Spinal cord (tissue), 10 donors: ENCODE data around the gene NSUN7. TPM values are rescaled to one million over a fixed set of nuclear protein-coding genes. Genes with fewer than 3 reads are reported as not detected.
"Not testable (repeated sequence)": the region's sequence is repeated elsewhere in the genome, so short reads cannot be mapped to it uniquely, and the experiment has no call there.

Experiments used
- DNase-seq, 6 donors: peaks; one replicate each; pipeline versions ENCODE4 v3.0.0 to v3.0.0-alpha.2; 2013 to 2015; ENCODE audit warnings: low spot score in 6 of 6, low read depth in 4 of 6
- H3K27ac ChIP-seq: one replicate; pipeline ENCODE4 v1.5.1; 2013; ENCODE audit warnings: low read depth, low read length, control low read depth
- H3K27me3 ChIP-seq: one replicate; pipeline ENCODE4 v1.6.1; 2013; ENCODE audit warnings: low read length; ENCODE audit not compliant: control insufficient read depth, insufficient read depth
- H3K36me3 ChIP-seq: one replicate; pipeline ENCODE4 v1.6.1; 2013; ENCODE audit warnings: low read length; ENCODE audit not compliant: control insufficient read depth, insufficient read depth
- H3K4me1 ChIP-seq: one replicate; pipeline ENCODE4 v1.6.1; 2013; ENCODE audit warnings: low read length; ENCODE audit not compliant: control insufficient read depth, insufficient read depth
- H3K4me3 ChIP-seq: one replicate; pipeline ENCODE4 v1.5.1; 2013; ENCODE audit warnings: low read depth, low read length, control low read depth
- H3K9me3 ChIP-seq: one replicate; pipeline ENCODE4 v1.6.1; 2013; ENCODE audit warnings: low read length; ENCODE audit not compliant: control insufficient read depth, insufficient read depth
- WGBS: methylation state at CpG from one replicate; pipeline ENCODE4 v1.1.5; 2013; ENCODE audit warnings: missing lambda C conversion rate; ENCODE audit not compliant: insufficient coverage; 5-methylcytosine and 5-hydroxymethylcytosine counted together
- polyA plus RNA-seq, 2 donors: library from polyadenylated mRNA; unstranded; fragments of 120-200 nt; gene quantifications; one replicate each; pipeline ENCODE4 v1.2.1, GENCODE V29; 2013; ENCODE audit not compliant: insufficient read length in 2 of 2
- total RNA-seq, 2 donors: library from RNA; depleted of rRNA in 1 of 2; stranded (reverse); fragments of 120-200 nt in 1 of 2; fragments of >200 nt in 1 of 2; gene quantifications; one replicate each; pipeline versions ENCODE4 v1.2.3 to v1.2.4, GENCODE V29; 2013 to 2014
- donor health status: healthy.

Gene NSUN7
- total and polyA plus RNA-seq, 4 donors = 6.0 to 8.2 (median 7.2) TPM

DNA sequence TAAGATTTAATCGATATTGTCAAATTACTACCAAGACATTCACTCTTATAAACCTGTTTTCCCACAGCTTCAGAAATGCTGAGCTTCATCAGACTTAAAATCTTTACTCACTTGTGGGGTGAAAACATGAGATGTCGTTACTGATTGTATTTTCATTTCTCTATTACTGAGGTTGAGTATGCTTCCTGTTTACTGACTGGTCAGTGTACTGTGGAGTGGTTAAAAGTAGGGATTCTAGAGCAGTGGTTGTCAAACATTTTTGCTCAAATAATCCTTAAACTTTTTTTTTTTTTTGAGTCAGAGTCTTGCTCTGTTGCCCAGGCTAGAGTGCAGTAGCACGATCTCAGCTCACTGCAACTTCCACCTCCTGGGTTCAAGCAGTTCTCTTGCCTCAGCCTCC lies 50.3 kb downstream of the NSUN7 start:
- WGBS = 100% methylated on average over 1 of the region's 3 CpGs
- no peak for DNase-seq
- Histone ChIP-seq H3K4me3 (no peak overlapping the region), H3K27me3 (no peaks in the 10 kb centered on the region), H3K27ac (no peak overlapping the region), H3K9me3 (no peaks in the 10 kb centered on the region), H3K4me1 (no peaks in the 10 kb centered on the region), H3K36me3 (no peaks in the 10 kb centered on the region)

DNA sequence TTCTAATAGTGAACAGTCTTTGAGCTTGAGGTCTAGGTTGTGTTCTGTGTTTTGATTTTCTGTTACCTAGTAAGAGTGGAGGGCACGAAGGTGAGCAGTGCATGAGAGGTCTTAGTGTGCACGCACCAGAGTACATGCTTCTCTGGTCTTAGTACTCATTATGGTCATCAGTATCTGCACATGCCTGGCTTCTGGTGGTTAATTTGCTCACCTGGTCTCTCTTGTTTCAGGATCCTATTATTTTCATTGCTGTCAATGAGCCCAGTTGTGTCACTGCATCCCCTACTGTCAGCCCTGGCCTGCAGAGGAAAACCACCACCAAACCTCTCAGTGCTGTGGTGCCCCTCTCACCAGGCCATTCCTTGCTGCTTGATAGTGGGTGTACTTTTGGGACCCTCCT lies 54.8 kb downstream of the NSUN7 start:
- H3K4me1 ChIP-seq = no peaks in the 10 kb centered on the region
- H3K27me3 ChIP-seq = no peaks in the 10 kb centered on the region
- 94% methylated on average over 2 of the region's 2 CpGs for WGBS

DNA sequence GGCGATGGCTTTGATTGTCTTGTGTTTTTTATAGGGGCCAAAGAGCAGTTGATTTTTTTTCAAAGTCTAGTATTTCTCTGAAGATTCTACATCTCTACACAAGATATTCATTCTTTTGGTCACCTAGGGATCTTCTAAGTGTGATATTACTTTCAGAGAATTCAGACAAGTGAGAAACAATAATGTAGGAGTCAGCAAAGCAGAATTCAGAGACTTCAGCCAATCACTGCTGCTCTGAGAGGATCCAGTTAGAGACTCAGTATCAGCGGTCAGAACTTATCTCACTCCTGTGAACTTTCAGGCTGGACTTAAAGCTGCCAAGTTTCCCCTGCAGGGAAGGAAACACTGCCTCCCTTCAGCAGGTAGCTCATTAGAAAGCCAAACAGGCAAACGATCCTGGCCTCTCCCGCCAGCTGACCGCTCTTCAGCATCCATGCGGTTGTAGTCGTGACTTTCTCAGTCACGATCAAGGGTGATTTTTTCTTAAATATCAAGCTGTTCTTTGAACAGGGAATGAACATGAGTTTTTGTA lies 59.2 kb downstream of the NSUN7 start:
- peaks cover 3% of the 10 kb centered on the region for H3K36me3 ChIP-seq
- no peak overlapping the region for H3K4me3 ChIP-seq
- no peaks in the 10 kb centered on the region for H3K9me3 ChIP-seq
- no peaks in the 10 kb centered on the region for H3K4me1 ChIP-seq
- H3K27ac ChIP-seq = no peak overlapping the region
- DNase-seq = no peak
- no peaks in the 10 kb centered on the region for H3K27me3 ChIP-seq
- 73% methylated on average over 7 of the region's 8 CpGs for WGBS

More for the DNA sequence above, 54.8 kb downstream of the NSUN7 start:
- Histone ChIP-seq H3K27ac (no peak overlapping the region), H3K9me3 (no peaks in the 10 kb centered on the region), H3K4me3 (no peak overlapping the region), H3K36me3 (no peaks in the 10 kb centered on the region)
- DNase-seq = no peak

DNA sequence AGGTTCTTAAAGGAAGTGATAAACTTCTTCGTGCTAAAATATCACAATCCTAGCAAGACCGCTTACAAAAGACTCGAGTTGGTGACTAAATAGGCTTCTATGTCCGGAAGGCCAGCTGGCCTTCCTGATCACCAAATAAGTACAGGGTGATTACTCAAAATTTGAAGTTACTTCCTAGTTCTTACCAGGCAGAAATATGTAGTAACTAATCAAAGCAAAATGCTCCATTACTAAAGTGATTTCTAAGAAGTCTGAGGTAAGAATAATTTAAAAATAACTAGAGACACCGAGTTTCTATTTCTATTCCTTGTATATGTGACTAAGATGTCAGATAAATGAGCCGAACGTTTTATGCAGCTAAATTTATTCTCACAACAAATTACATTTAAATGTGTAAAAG lies 62.2 kb downstream of the NSUN7 start:
- Histone ChIP-seq H3K9me3 (no peaks in the 10 kb centered on the region), H3K36me3 (peaks cover 7% of the 10 kb centered on the region), H3K4me1 (no peaks in the 10 kb centered on the region), H3K27me3 (no peaks in the 10 kb centered on the region), H3K27ac (no peak overlapping the region), H3K4me3 (no peak overlapping the region)
- DNase-seq = no peak
- no CpG with 5 or more reads among the region's 7 CpGs for WGBS

- no peak for DNase-seq
Measured at GRCh38 chr4:40812386-40812785, 62.6 kb downstream of the NSUN7 start.

GRCh38 chr4:40812856-40813255 lies 63.1 kb downstream of the NSUN7 start:
- H3K4me1 ChIP-seq = no peaks in the 10 kb centered on the region
- no peak overlapping the region for H3K27ac ChIP-seq
- H3K36me3 ChIP-seq = peaks cover 11% of the 10 kb centered on the region
- no peak overlapping the region for H3K4me3 ChIP-seq
- DNase-seq = no peak
- no peaks in the 10 kb centered on the region for H3K27me3 ChIP-seq
- H3K9me3 ChIP-seq = no peaks in the 10 kb centered on the region
- WGBS = 86% methylated on average over 1 of the region's 2 CpGs

More at GRCh38 chr4:40812386-40812785, 62.6 kb downstream of the NSUN7 start:
- Histone ChIP-seq H3K27me3 (no peaks in the 10 kb centered on the region), H3K27ac (no peak overlapping the region), H3K9me3 (no peaks in the 10 kb centered on the region), H3K4me1 (no peaks in the 10 kb centered on the region), H3K4me3 (no peak overlapping the region), H3K36me3 (peaks cover 11% of the 10 kb centered on the region)
- WGBS = 83% methylated on average over 7 of the region's 8 CpGs

GRCh38 chr4:40817157-40817556 lies 67.4 kb downstream of the NSUN7 start:
- H3K27me3 ChIP-seq, DNase-seq, H3K4me1 ChIP-seq, H3K27ac ChIP-seq, H3K4me3 ChIP-seq, H3K9me3 ChIP-seq: not testable (repeated sequence)
- 100% methylated on average over 4 of the region's 6 CpGs for WGBS
- peaks cover 45% of the 10 kb centered on the region for H3K36me3 ChIP-seq

GRCh38 chr4:40820101-40820500 lies 70.3 kb downstream of the NSUN7 start:
- no peaks in the 10 kb centered on the region for H3K27me3 ChIP-seq
- 94% methylated on average over 10 of the region's 11 CpGs for WGBS
- H3K4me1 ChIP-seq = no peaks in the 10 kb centered on the region
- H3K4me3 ChIP-seq = no peak overlapping the region
- no peak overlapping the region for H3K27ac ChIP-seq
- no peak for DNase-seq
- no peaks in the 10 kb centered on the region for H3K9me3 ChIP-seq
- H3K36me3 ChIP-seq = peaks cover 48% of the 10 kb centered on the region

DNA sequence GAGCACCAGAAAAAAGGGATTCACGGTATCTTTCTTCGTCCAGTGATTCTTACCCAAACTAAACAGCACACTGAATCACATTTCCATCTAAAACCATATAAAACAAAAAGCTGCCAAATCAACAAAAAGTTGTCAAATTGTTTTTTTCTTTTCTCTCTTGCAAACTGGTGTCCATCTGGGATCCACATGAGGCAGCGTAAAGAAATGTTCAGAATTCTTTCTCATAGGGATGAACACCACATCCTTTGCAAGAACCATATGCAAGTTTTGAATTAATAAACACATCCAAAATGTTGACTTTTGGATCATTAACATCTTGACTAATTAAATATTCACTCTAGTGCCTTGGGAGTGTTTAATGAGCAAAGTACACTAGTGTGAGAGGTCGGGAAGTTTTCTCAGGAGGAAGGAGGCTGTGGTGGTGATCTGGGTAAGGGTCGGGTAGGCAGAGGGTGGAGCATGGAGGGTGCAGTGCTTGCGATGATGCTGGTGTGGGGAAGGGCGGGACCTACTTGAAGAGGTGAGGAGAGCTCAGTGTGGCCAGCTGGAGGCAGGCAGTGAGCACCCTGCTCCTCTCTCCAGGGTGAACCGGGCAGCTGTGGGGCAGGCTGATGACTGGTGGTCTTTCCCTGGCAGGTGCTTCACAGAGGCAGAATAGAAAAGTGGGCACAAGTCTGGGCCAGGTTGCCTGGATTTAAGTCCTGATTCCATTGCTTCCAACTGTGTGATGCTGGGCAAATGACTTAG lies 72.8 kb downstream of the NSUN7 start:
- Histone ChIP-seq H3K9me3 (no peaks in the 10 kb centered on the region), H3K36me3 (peaks cover 60% of the 10 kb centered on the region), H3K27ac (no peak overlapping the region), H3K4me3 (no peak overlapping the region), H3K4me1 (no peaks in the 10 kb centered on the region), H3K27me3 (no peaks in the 10 kb centered on the region)
- WGBS = 97% methylated on average over 8 of the region's 8 CpGs
- peak in 1 of 6 donors; percentile 48 for DNase-seq
